Activated CD8-positive, alpha-beta T cell treated with anti-CD3 and anti-CD28 coated beads, Interleukin-2, amount 10 ng/mL, durations not matched to agents 7 days and 5 days (primary cell): ENCODE results near the gene IGHMBP2. TPM values are rescaled to one million over a fixed set of nuclear protein-coding genes. Genes with fewer than 3 reads are reported as not detected.

Experiments used
- ATAC-seq: fragments of 150-1000 bp; cut with Tn5 transposase; one replicate; pipeline ENCODE4 v1.10.0; 2021; ENCODE audit warnings: moderate library complexity
- CTCF ChIA-PET: fragments of 350-600 bp; sonication (Branson Sonifier 250); formaldehyde crosslinking; loops from one replicate; lab custom pipeline; 2021; ENCODE audit warnings: antibody characterized with exemption; lab: Charles Lee
- POLR2A ChIA-PET: fragments of 350-600 bp; sonication (Branson Sonifier 250); formaldehyde crosslinking; loops from one replicate; lab custom pipeline; 2021; ENCODE audit warnings: antibody characterized with exemption; lab: Charles Lee
- DNase-seq: peaks from one replicate; pipeline ENCODE4 v3.0.0-alpha.2; 2020
- H3K27ac Mint-ChIP-seq: one replicate; pipeline ENCODE4 v1.8.0; 2021; ENCODE audit warnings: mild to moderate bottlenecking, mixed read lengths
- H3K27me3 Mint-ChIP-seq: one replicate; pipeline ENCODE4 v1.8.0; 2021; ENCODE audit warnings: low read depth, mixed read lengths
- H3K36me3 Mint-ChIP-seq: one replicate; pipeline ENCODE4 v1.8.0; 2021; ENCODE audit warnings: low read depth, mixed read lengths
- H3K4me1 Mint-ChIP-seq: one replicate; pipeline ENCODE4 v1.8.0; 2021; ENCODE audit warnings: low read depth, mixed read lengths
- H3K4me3 Mint-ChIP-seq: one replicate; pipeline ENCODE4 v1.8.0; 2021; ENCODE audit warnings: mild to moderate bottlenecking, mixed read lengths
- H3K9me3 Mint-ChIP-seq: one replicate; pipeline ENCODE4 v1.8.0; 2022; ENCODE audit warnings: mixed read lengths; ENCODE audit not compliant: insufficient read depth
- total RNA-seq, 2 experiments: library from RNA; stranded (reverse); gene quantifications; one replicate each; pipeline ENCODE4 v1.2.3, GENCODE V29; 2021

The IGHMBP2 gene
- total RNA-seq, 2 experiments from 2014 or later = 25.0 to 28.2 TPM

GRCh38 chr11:68914761-68915160 lies 11.1 kb downstream of the IGHMBP2 start:
- H3K4me1 Mint-ChIP-seq = no peaks in the 10 kb centered on the region
- CTCF ChIA-PET = no interaction called here
- H3K4me3 Mint-ChIP-seq = no peak overlapping the region
- no peak for ATAC-seq
- H3K27ac Mint-ChIP-seq = no peak overlapping the region
- no peaks in the 10 kb centered on the region for H3K9me3 Mint-ChIP-seq
- H3K36me3 Mint-ChIP-seq = peaks cover 53% of the 10 kb centered on the region
- POLR2A ChIA-PET = no interaction called here
- DNase-seq = no peak
- H3K27me3 Mint-ChIP-seq = no peaks in the 10 kb centered on the region

- ChIA-PET CTCF (interaction anchor here (1.9 kb wide), 1 partner anchor 15 kb away, joined by 4 read pairs; no protein-coding TSS in a partner anchor), POLR2A (interaction anchor here (0.7 kb wide), 2 partner anchors 12 to 404 kb away, joined by 3 read pairs; partner anchors contain the start of genes IGHMBP2 and MRPL21)
- Mint-ChIP-seq H3K9me3 (no peaks in the 10 kb centered on the region), H3K36me3 (peaks cover 49% of the 10 kb centered on the region), H3K27ac (no peak overlapping the region), H3K4me1 (no peaks in the 10 kb centered on the region), H3K27me3 (no peaks in the 10 kb centered on the region), H3K4me3 (no peak overlapping the region)
- ATAC-seq = no peak
- DNase-seq = no peak
These were observed 12.7 kb downstream of the IGHMBP2 start for GRCh38 chr11:68916439-68916838.

- peaks cover 6% of the 10 kb centered on the region for H3K4me1 Mint-ChIP-seq
- CTCF ChIA-PET = no interaction called here
- H3K9me3 Mint-ChIP-seq = peaks cover 23% of the 10 kb centered on the region
- POLR2A ChIA-PET = no interaction called here
- H3K36me3 Mint-ChIP-seq = peaks cover 81% of the 10 kb centered on the region
- ATAC-seq (no peak), DNase-seq (no peak)
- no peak overlapping the region for H3K27ac Mint-ChIP-seq
- H3K27me3 Mint-ChIP-seq = no peaks in the 10 kb centered on the region
- H3K4me3 Mint-ChIP-seq = no peak overlapping the region
These were observed 19.9 kb downstream of the IGHMBP2 start for GRCh38 chr11:68923614-68924013.

- no peak overlapping the region for H3K4me3 Mint-ChIP-seq
- no peaks in the 10 kb centered on the region for H3K27me3 Mint-ChIP-seq
- no peak overlapping the region for H3K27ac Mint-ChIP-seq
- ATAC-seq (no peak), DNase-seq (no peak)
- H3K4me1 Mint-ChIP-seq = peaks cover 6% of the 10 kb centered on the region
- ChIA-PET CTCF (no interaction called here), POLR2A (no interaction called here)
- peaks cover 79% of the 10 kb centered on the region for H3K36me3 Mint-ChIP-seq
- peaks cover 23% of the 10 kb centered on the region for H3K9me3 Mint-ChIP-seq
These were observed 20.6 kb downstream of the IGHMBP2 start for GRCh38 chr11:68924073-68924925.

GRCh38 chr11:68925611-68926010 lies 21.9 kb downstream of the IGHMBP2 start:
- peaks cover 6% of the 10 kb centered on the region for H3K4me1 Mint-ChIP-seq
- H3K36me3 Mint-ChIP-seq = peaks cover 81% of the 10 kb centered on the region
- no peak for DNase-seq
- H3K27ac Mint-ChIP-seq = no peak overlapping the region
- H3K9me3 Mint-ChIP-seq = peaks cover 23% of the 10 kb centered on the region
- CTCF ChIA-PET = no interaction called here
- H3K27me3 Mint-ChIP-seq = no peaks in the 10 kb centered on the region
- POLR2A ChIA-PET = no interaction called here
- ATAC-seq = no peak
- H3K4me3 Mint-ChIP-seq = no peak overlapping the region

GRCh38 chr11:68927280-68928135 lies 23.8 kb downstream of the IGHMBP2 start:
- Mint-ChIP-seq H3K9me3 (peaks cover 23% of the 10 kb centered on the region), H3K4me1 (peaks cover 6% of the 10 kb centered on the region), H3K36me3 (peaks cover 71% of the 10 kb centered on the region), H3K27ac (no peak overlapping the region), H3K27me3 (no peaks in the 10 kb centered on the region), H3K4me3 (no peak overlapping the region)
- CTCF ChIA-PET = no interaction called here
- DNase-seq = no peak
- ATAC-seq = no peak
- POLR2A ChIA-PET = no interaction called here

GRCh38 chr11:68928136-68928880 lies 24.6 kb downstream of the IGHMBP2 start:
- H3K4me3 Mint-ChIP-seq = no peak overlapping the region
- DNase-seq (no peak), ATAC-seq (no peak)
- H3K36me3 Mint-ChIP-seq = peaks cover 64% of the 10 kb centered on the region
- ChIA-PET POLR2A (no interaction called here), CTCF (no interaction called here)
- peaks cover 6% of the 10 kb centered on the region for H3K4me1 Mint-ChIP-seq
- H3K27me3 Mint-ChIP-seq = no peaks in the 10 kb centered on the region
- no peak overlapping the region for H3K27ac Mint-ChIP-seq
- peaks cover 23% of the 10 kb centered on the region for H3K9me3 Mint-ChIP-seq

- Mint-ChIP-seq H3K27ac (no peak overlapping the region), H3K9me3 (peaks cover 22% of the 10 kb centered on the region), H3K36me3 (peaks cover 56% of the 10 kb centered on the region), H3K4me3 (no peak overlapping the region), H3K27me3 (no peaks in the 10 kb centered on the region), H3K4me1 (peaks cover 6% of the 10 kb centered on the region)
- DNase-seq (no peak), ATAC-seq (no peak)
- ChIA-PET CTCF (no interaction called here), POLR2A (no interaction called here)
These were observed 25.4 kb downstream of the IGHMBP2 start for GRCh38 chr11:68929135-68929534.

GRCh38 chr11:68929706-68930570 lies 26.2 kb downstream of the IGHMBP2 start:
- peaks cover 6% of the 10 kb centered on the region for H3K4me1 Mint-ChIP-seq

GRCh38 chr11:68930991-68931855 lies 27.5 kb downstream of the IGHMBP2 start:
- Mint-ChIP-seq H3K4me1 (peaks cover 6% of the 10 kb centered on the region), H3K27ac (no peak overlapping the region), H3K9me3 (peaks cover 5% of the 10 kb centered on the region), H3K27me3 (no peaks in the 10 kb centered on the region), H3K36me3 (peaks cover 36% of the 10 kb centered on the region), H3K4me3 (no peak overlapping the region)
- CTCF ChIA-PET = no interaction called here
- no peak for ATAC-seq
- POLR2A ChIA-PET = no interaction called here
- no peak for DNase-seq

More at GRCh38 chr11:68929706-68930570, 26.2 kb downstream of the IGHMBP2 start:
- POLR2A ChIA-PET = no interaction called here
- CTCF ChIA-PET = no interaction called here
- no peak for DNase-seq
- no peak for ATAC-seq
- Mint-ChIP-seq H3K36me3 (peaks cover 48% of the 10 kb centered on the region), H3K9me3 (peaks cover 14% of the 10 kb centered on the region), H3K27me3 (no peaks in the 10 kb centered on the region), H3K27ac (no peak overlapping the region), H3K4me3 (no peak overlapping the region)
